ENCODE data around the gene TTLL7. TPM values are rescaled to one million over a fixed set of nuclear protein-coding genes. Genes with fewer than 3 reads are reported as not detected.

TTLL7 gene
- total and polyA plus RNA-seq, 7 donors, result 1.1 to 13.0 (median 5.0) TPM

- H3K27me3 ChIP-seq (ENCODE audit: insufficient read depth in 3 of 3, low read length in 2 of 3), result no peaks in the 10 kb centered on the region
- DNase-seq, result no peak
- H3K9me3 ChIP-seq, result no peaks in the 10 kb centered on the region
- H3K27ac ChIP-seq, result no peak overlapping the region
- intact Hi-C loops (cut with DNase I), result no loop called here
- TF ChIP-seq, protein P1, sequence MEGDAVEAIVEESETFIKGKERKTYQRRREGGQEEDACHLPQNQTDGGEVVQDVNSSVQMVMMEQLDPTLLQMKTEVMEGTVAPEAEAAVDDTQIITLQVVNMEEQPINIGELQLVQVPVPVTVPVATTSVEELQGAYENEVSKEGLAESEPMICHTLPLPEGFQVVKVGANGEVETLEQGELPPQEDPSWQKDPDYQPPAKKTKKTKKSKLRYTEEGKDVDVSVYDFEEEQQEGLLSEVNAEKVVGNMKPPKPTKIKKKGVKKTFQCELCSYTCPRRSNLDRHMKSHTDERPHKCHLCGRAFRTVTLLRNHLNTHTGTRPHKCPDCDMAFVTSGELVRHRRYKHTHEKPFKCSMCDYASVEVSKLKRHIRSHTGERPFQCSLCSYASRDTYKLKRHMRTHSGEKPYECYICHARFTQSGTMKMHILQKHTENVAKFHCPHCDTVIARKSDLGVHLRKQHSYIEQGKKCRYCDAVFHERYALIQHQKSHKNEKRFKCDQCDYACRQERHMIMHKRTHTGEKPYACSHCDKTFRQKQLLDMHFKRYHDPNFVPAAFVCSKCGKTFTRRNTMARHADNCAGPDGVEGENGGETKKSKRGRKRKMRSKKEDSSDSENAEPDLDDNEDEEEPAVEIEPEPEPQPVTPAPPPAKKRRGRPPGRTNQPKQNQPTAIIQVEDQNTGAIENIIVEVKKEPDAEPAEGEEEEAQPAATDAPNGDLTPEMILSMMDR (IDR thresholded peaks at IDR 0.05), result no peak
- H3K4me1 ChIP-seq, result no peaks in the 10 kb centered on the region
- no peak for ATAC-seq
- 78 to 94% (median 90%) methylated on average over 1 of the region's 1 CpG for WGBS, 3 donors
- H3K4me3 ChIP-seq, result no peak overlapping the region
- no peaks in the 10 kb centered on the region for H3K36me3 ChIP-seq (ENCODE audit: insufficient read depth in 1 of 2, low read depth in 1 of 2)
These were observed 32.9 kb upstream of the TTLL7 start for GRCh38 chr1:84031802-84032327.

GRCh38 chr1:84027368-84027767 lies 28.4 kb upstream of the TTLL7 start:
- no peak for DNase-seq

GRCh38 chr1:84025966-84026365 lies 27.0 kb upstream of the TTLL7 start:
- H3K9me3 ChIP-seq, result no peaks in the 10 kb centered on the region
- 81 to 89% (median 83%) methylated on average over 3 of the region's 3 CpGs for WGBS, 3 donors
- H3K36me3 ChIP-seq (ENCODE audit: insufficient read depth in 1 of 2, low read depth in 1 of 2), result no peaks in the 10 kb centered on the region
- no peaks in the 10 kb centered on the region for H3K4me1 ChIP-seq
- no peak for DNase-seq
- no peak for ATAC-seq
- intact Hi-C loops (cut with DNase I), result loop anchor here in 1 of 2 donors (2.0 kb wide), 1 partner anchor 13 kb away; no protein-coding TSS in a partner anchor
- no peaks in the 10 kb centered on the region for H3K27me3 ChIP-seq (ENCODE audit: insufficient read depth in 3 of 3, low read length in 2 of 3)
- no peak overlapping the region for H3K27ac ChIP-seq
- TF ChIP-seq, protein P1 (IDR thresholded peaks at IDR 0.05), result no peak
- H3K4me3 ChIP-seq, result no peak overlapping the region

More at GRCh38 chr1:84027368-84027767, 28.4 kb upstream of the TTLL7 start:
- WGBS, 3 donors, result 76 to 81% (median 78%) methylated on average over 2 of the region's 2 CpGs
- no peak overlapping the region for H3K4me3 ChIP-seq
- no peaks in the 10 kb centered on the region for H3K4me1 ChIP-seq
- no peaks in the 10 kb centered on the region for H3K36me3 ChIP-seq (ENCODE audit: insufficient read depth in 1 of 2, low read depth in 1 of 2)
- H3K27ac ChIP-seq, result no peak overlapping the region
- ATAC-seq, result no peak
- no peaks in the 10 kb centered on the region for H3K9me3 ChIP-seq
- no peaks in the 10 kb centered on the region for H3K27me3 ChIP-seq (ENCODE audit: insufficient read depth in 3 of 3, low read length in 2 of 3)
- TF ChIP-seq, protein P1 (IDR thresholded peaks at IDR 0.05), result no peak
- intact Hi-C loops (cut with DNase I), result loop anchor here in 1 of 2 donors (2.0 kb wide), 1 partner anchor 15 kb away; no protein-coding TSS in a partner anchor

DNA sequence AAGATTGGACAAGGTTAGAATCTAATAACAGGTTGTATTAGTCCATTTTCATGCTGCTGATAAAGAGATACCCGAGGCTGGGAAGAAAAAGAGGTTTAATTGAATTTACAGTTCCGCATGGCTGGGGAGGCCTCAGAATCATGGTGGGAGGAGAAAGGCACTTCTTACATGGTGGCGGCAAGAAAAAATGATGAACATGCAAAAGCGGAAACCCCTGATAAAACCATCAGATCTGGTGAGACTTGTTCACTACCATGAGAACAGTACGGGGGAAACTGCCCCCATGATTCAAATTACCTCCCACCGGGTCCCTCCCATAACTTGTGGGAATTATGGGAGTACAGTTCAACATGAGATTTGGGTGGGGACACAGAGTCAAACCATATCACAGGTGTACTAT lies 22.9 kb upstream of the TTLL7 start:
- no peak overlapping the region for H3K4me3 ChIP-seq
- no peak for DNase-seq
- TF ChIP-seq, protein P1 (IDR thresholded peaks at IDR 0.05), result no peak
- ATAC-seq, result no peak
- no peaks in the 10 kb centered on the region for H3K9me3 ChIP-seq
- intact Hi-C loops (cut with DNase I), result no loop called here
- WGBS, 3 donors, result 81 to 90% (median 89%) methylated on average over 6 of the region's 6 CpGs
- no peaks in the 10 kb centered on the region for H3K4me1 ChIP-seq
- H3K27ac ChIP-seq, result no peak overlapping the region
- no peaks in the 10 kb centered on the region for H3K27me3 ChIP-seq (ENCODE audit: insufficient read depth in 3 of 3, low read length in 2 of 3)
- no peaks in the 10 kb centered on the region for H3K36me3 ChIP-seq (ENCODE audit: insufficient read depth in 1 of 2, low read depth in 1 of 2)

GRCh38 chr1:84020151-84020550 lies 21.2 kb upstream of the TTLL7 start:
- no peaks in the 10 kb centered on the region for H3K27me3 ChIP-seq (ENCODE audit: insufficient read depth in 3 of 3, low read length in 2 of 3)
- DNase-seq, result no peak
- no peak for ATAC-seq
- whole genome bisulfite sequencing, 3 donors, result 18 to 27% (median 20%) methylated on average over 3 of the region's 3 CpGs
- intact Hi-C loops (cut with DNase I), result no loop called here
- no peaks in the 10 kb centered on the region for H3K9me3 ChIP-seq
- TF ChIP-seq, protein P1 (IDR thresholded peaks at IDR 0.05), result no peak
- no peaks in the 10 kb centered on the region for H3K36me3 ChIP-seq (ENCODE audit: insufficient read depth in 1 of 2, low read depth in 1 of 2)
- H3K27ac ChIP-seq, result no peak overlapping the region
- H3K4me1 ChIP-seq, result no peaks in the 10 kb centered on the region
- H3K4me3 ChIP-seq, result no peak overlapping the region

All from psoas muscle (tissue), 8 donors.